ENCODE results near the gene HDGF. TPM values are rescaled to one million over a fixed set of nuclear protein-coding genes. Genes with fewer than 3 reads are reported as not detected.

HDGF gene
- total RNA-seq, 1 experiment from 2014 or later, result 310 TPM

GRCh38 chr1:156728599-156729462 is 22.6 kb downstream of the HDGF start, which contains the start of gene ISG20L2:
TSS of gene ISG20L2 (minus strand) at chr1:156728766. CDS start at chr1:156727652, 1,114 bp downstream.
- H3K23me2 ChIP-seq (ENCODE audit: insufficient read length, low read depth, low read length, poor library complexity, severe bottlenecking), result no peaks in the 10 kb centered on the region
- no peak within 1 kb of the TSS; a peak in 1 of 5 replicates for H3K4me3 Mint-ChIP-seq
- no peak within 1 kb of the TSS for H3K56ac ChIP-seq (ENCODE audit: insufficient read length, low read depth, low read length)
- H3K79me2 ChIP-seq (ENCODE audit: insufficient read depth, low read length), result peaks cover 25% of the 10 kb centered on the region; the same call in 1 of the 2 replicates
- no peak within 1 kb of the TSS for H2AK5ac ChIP-seq (ENCODE audit: insufficient read length, low read length)
- no peaks in the 10 kb centered on the region for H3K27me3 ChIP-seq (ENCODE audit: insufficient read depth, low read length)
- no peak within 1 kb of the TSS for H2BK12ac ChIP-seq (ENCODE audit: insufficient read length, low read depth, low read length)
- no peak for TF ChIP-seq CTCF (conservative IDR thresholded peaks at IDR 0.05)
- H3K18ac ChIP-seq (ENCODE audit: insufficient read length, low read depth, low read length), result peak within 1 kb of the TSS; percentile 56
- H2BK5ac ChIP-seq (ENCODE audit: insufficient read length, low read length), result no peak within 1 kb of the TSS
- no peaks in the 10 kb centered on the region; the same call in 1 of the 2 replicates for H3K27me3 Mint-ChIP-seq (ENCODE audit: low read depth)
- H3K36me3 Mint-ChIP-seq (ENCODE audit: insufficient read depth in 1 of 3, low read depth in 3 of 3), result peaks cover 10 to 21% (median 15%) of the 10 kb centered on the region in 3 experiments; a peak in 6 of 7 replicates
- no peak within 1 kb of the TSS for H3T11ph ChIP-seq (ENCODE audit: low read length)
- peak within 1 kb of the TSS; percentile 34 for H4K5ac ChIP-seq (ENCODE audit: insufficient read length, low read depth, low read length)
- peaks cover 5% of the 10 kb centered on the region for H3K4me1 ChIP-seq (ENCODE audit: insufficient read depth, low read length)
- H4K91ac ChIP-seq (ENCODE audit: insufficient read length, low read depth, low read length), result no peak within 1 kb of the TSS
- peak within 1 kb of the TSS; percentile 93 to 99 (median 98) for H3K27ac Mint-ChIP-seq
- no peak within 1 kb of the TSS for H2BK120ac ChIP-seq (ENCODE audit: low read depth, low read length, poor library complexity, severe bottlenecking)
- H3K14ac ChIP-seq (ENCODE audit: insufficient read depth, low read length), result peak within 1 kb of the TSS; percentile 88
- no peak within 1 kb of the TSS for H3K27ac ChIP-seq (ENCODE audit: insufficient read length, low read depth, low read length)
- H4K20me1 ChIP-seq (ENCODE audit: control insufficient read depth, insufficient read depth, insufficient read length), result peaks cover 3% of the 10 kb centered on the region
- DNase-seq, result peak; percentile 97
- peak within 1 kb of the TSS; percentile 97 for H3K4me2 ChIP-seq (ENCODE audit: insufficient read depth, insufficient read length, low read length)
- no peak within 1 kb of the TSS for H2BK15ac ChIP-seq (ENCODE audit: low read depth, low read length)
- no peak within 1 kb of the TSS for H4K8ac ChIP-seq (replicated peaks; ENCODE audit: insufficient read length, low read depth, low read length)
- no peak within 1 kb of the TSS for H2BK20ac ChIP-seq (ENCODE audit: low read depth, low read length, poor library complexity, severe bottlenecking)
- no peaks in the 10 kb centered on the region for H3K9me3 ChIP-seq (ENCODE audit: control insufficient read depth, low read depth, low read length)
- no peak within 1 kb of the TSS for H3K4ac ChIP-seq (ENCODE audit: low read depth, low read length)
- no CpG with 5 or more reads among the region's 57 CpGs for WGBS (ENCODE audit: extremely low coverage, insufficient read length, low lambda C conversion rate)
- H3K4me1 Mint-ChIP-seq, result peaks cover 10 to 14% of the 10 kb centered on the region in 2 experiments
- H3K79me1 ChIP-seq (ENCODE audit: insufficient read depth, low read depth, low read length, poor library complexity, severe bottlenecking), result peaks cover 13% of the 10 kb centered on the region
- H2AFZ ChIP-seq (ENCODE audit: low read length), result no peak within 1 kb of the TSS
- H3K9me3 Mint-ChIP-seq, result no peaks in the 10 kb centered on the region
- no peak within 1 kb of the TSS for H3K23ac ChIP-seq (ENCODE audit: insufficient read length, low read depth, low read length)
- H3K9ac ChIP-seq (ENCODE audit: extremely low read depth, insufficient read length, low read length), result peak within 1 kb of the TSS; percentile 91
